Measurements from ENCODE around the gene GHSR. TPM values are rescaled to one million over a fixed set of nuclear protein-coding genes. Genes with fewer than 3 reads are reported as not detected.

Gene GHSR
- total RNA-seq, 4 donors from 2014 or later = not detected

- Histone ChIP-seq H3K4me1 (no peaks in the 10 kb centered on the region), H3K36me3 (no peaks in the 10 kb centered on the region), H3K4me3 (no peak overlapping the region), H3K9me3 (no peaks in the 10 kb centered on the region), H3K27ac (no peak overlapping the region), H3K27me3 (no peaks in the 10 kb centered on the region)
- no peak for DNase-seq
- TF ChIP-seq CTCF (IDR thresholded peaks at IDR 0.05) = no peak
- TF ChIP-seq POLR2A (IDR thresholded peaks at IDR 0.05) = no peak
Measured at GRCh38 chr3:172471903-172472302, 23.6 kb upstream of the GHSR start.

- Histone ChIP-seq H3K9me3 (no peaks in the 10 kb centered on the region), H3K4me1 (no peaks in the 10 kb centered on the region), H3K27ac (no peak overlapping the region), H3K27me3 (no peaks in the 10 kb centered on the region), H3K36me3 (no peaks in the 10 kb centered on the region), H3K4me3 (no peak overlapping the region)
- no peak for TF ChIP-seq CTCF (IDR thresholded peaks at IDR 0.05)
- TF ChIP-seq POLR2A (IDR thresholded peaks at IDR 0.05) = no peak
- DNase-seq = no peak
Measured at GRCh38 chr3:172470588-172470987, 22.3 kb upstream of the GHSR start.

GRCh38 chr3:172467170-172467824 is 19.0 kb upstream of the GHSR start:
- Histone ChIP-seq H3K9me3 (no peaks in the 10 kb centered on the region), H3K27me3 (no peaks in the 10 kb centered on the region), H3K4me1 (no peaks in the 10 kb centered on the region), H3K27ac (no peak overlapping the region), H3K4me3 (no peak overlapping the region), H3K36me3 (no peaks in the 10 kb centered on the region)
- no peak for DNase-seq
- TF ChIP-seq CTCF (IDR thresholded peaks at IDR 0.05) = no peak
- no peak for TF ChIP-seq POLR2A (IDR thresholded peaks at IDR 0.05)

- H3K4me1 ChIP-seq = no peaks in the 10 kb centered on the region
- H3K9me3 ChIP-seq = no peaks in the 10 kb centered on the region
- no peak for DNase-seq
- no peaks in the 10 kb centered on the region for H3K27me3 ChIP-seq
- no peak for TF ChIP-seq POLR2A (IDR thresholded peaks at IDR 0.05)
- no peak for TF ChIP-seq CTCF (IDR thresholded peaks at IDR 0.05)
- no peak overlapping the region for H3K4me3 ChIP-seq
- H3K27ac ChIP-seq = no peak overlapping the region
- no peaks in the 10 kb centered on the region for H3K36me3 ChIP-seq
Measured at GRCh38 chr3:172466553-172467130, 18.4 kb upstream of the GHSR start.

- no peak for TF ChIP-seq POLR2A (IDR thresholded peaks at IDR 0.05)
- no peak for TF ChIP-seq CTCF (IDR thresholded peaks at IDR 0.05)
- no peaks in the 10 kb centered on the region for H3K27me3 ChIP-seq
- DNase-seq = no peak
- no peaks in the 10 kb centered on the region for H3K36me3 ChIP-seq
- no peak overlapping the region for H3K27ac ChIP-seq
- no peaks in the 10 kb centered on the region for H3K4me1 ChIP-seq
- H3K4me3 ChIP-seq = no peak overlapping the region
- no peaks in the 10 kb centered on the region for H3K9me3 ChIP-seq
Measured at GRCh38 chr3:172465281-172465680, 17.0 kb upstream of the GHSR start.

All from Peyer's patch (tissue), 4 donors.